A549 treated with GW870086 at 1 μM for 4 hours (cell line): ENCODE data around the gene TUBA1B. TPM values are rescaled to one million over a fixed set of nuclear protein-coding genes. Genes with fewer than 3 reads are reported as not detected.

ENCODE experiments used
- total RNA-seq: library from RNA; stranded (reverse); fragments of 200-300 nt; extraction: Qiagen RNA extraction; gene quantifications from 5 replicates; pipeline ENCODE4 v1.2.3, GENCODE V29; 2022; ENCODE audit warnings: low read depth

The TUBA1B gene
- 2,278 to 2,452 TPM (median 2,334 TPM) in 5 replicates for total RNA-seq

GRCh38 chr12:49131051-49131893 is at the start of gene TUBA1B:
Gene TUBA1B, minus strand, starts transcription at chr12:49131395. Its CDS starts 95 bp downstream, at chr12:49131300.

GRCh38 chr12:49110464-49111155 is 20.6 kb downstream of the TUBA1B start, which contains the start of gene LMBR1L:
Gene LMBR1L, minus strand, starts transcription at chr12:49110847. Its CDS starts 292 bp downstream, at chr12:49110555.

GRCh38 chr12:49094160-49094974 is 36.8 kb downstream of the TUBA1B start, which contains the start of gene DHH:
Gene DHH, minus strand, starts transcription at chr12:49094801. Its CDS starts 289 bp downstream, at chr12:49094512.

Other genes starting within 250 kb of the TUBA1B start
- gene FKBP11, start 205.9 kb downstream of the TUBA1B start, total RNA-seq = 49.5 to 64.1 TPM (median 58.9 TPM) in 5 replicates
- 103 to 164 TPM (median 149 TPM) in 5 replicates for gene ARF3, start 173.9 kb downstream of the TUBA1B start, total RNA-seq
- 1.5 to 2.5 TPM (median 2.1 TPM) in 5 replicates for gene WNT10B, start 159.7 kb downstream of the TUBA1B start, total RNA-seq
- 0.24 TPM in 1 of 5 replicates, not detected in the others for gene WNT1, start 153.1 kb downstream of the TUBA1B start, total RNA-seq
- gene DDN, start 132.0 kb downstream of the TUBA1B start, total RNA-seq = 0.48 to 0.78 TPM (median 0.74 TPM) in 5 replicates
- gene PRKAG1, start 112.6 kb downstream of the TUBA1B start, total RNA-seq = 38.1 to 44.3 TPM (median 40.4 TPM) in 5 replicates
- gene KMT2D, start 70.6 kb downstream of the TUBA1B start, total RNA-seq = 29.9 to 39.0 TPM (median 36.8 TPM) in 5 replicates
- 3.4 to 4.9 TPM (median 4.2 TPM) in 5 replicates for gene RHEBL1, start 61.4 kb downstream of the TUBA1B start, total RNA-seq
- 0.03 TPM in 1 of 5 replicates, not detected in the others for gene DHH, start 36.6 kb downstream of the TUBA1B start, total RNA-seq
- 11.9 to 19.3 TPM (median 15.0 TPM) in 5 replicates for gene LMBR1L, start 20.5 kb downstream of the TUBA1B start, total RNA-seq
- gene TUBA1A, start 57.7 kb upstream of the TUBA1B start, total RNA-seq = 177 to 211 TPM (median 198 TPM) in 5 replicates
- 1,619 to 2,061 TPM (median 1,698 TPM) in 5 replicates for gene TUBA1C, start 133.7 kb upstream of the TUBA1B start, total RNA-seq
- 1.6 to 2.1 TPM (median 2.0 TPM) in 5 replicates for gene PRPH, start 163.8 kb upstream of the TUBA1B start, total RNA-seq
- 79.5 to 98.3 TPM (median 86.0 TPM) in 5 replicates for gene TROAP, start 191.9 kb upstream of the TUBA1B start, total RNA-seq
- 4.9 to 6.2 TPM (median 5.7 TPM) in 5 replicates for gene C1QL4, start 205.8 kb upstream of the TUBA1B start, total RNA-seq
- gene DNAJC22, start 215.5 kb upstream of the TUBA1B start, total RNA-seq = 18.4 to 21.5 TPM (median 20.7 TPM) in 5 replicates
- gene SPATS2, start 236.1 kb upstream of the TUBA1B start, total RNA-seq = 24.8 to 33.6 TPM (median 33.1 TPM) in 5 replicates